IPS-18c (cell line): ENCODE data around the gene SH3BP4.

Experiments
- H3K4me3 ChIP-seq: 2 replicates; pipeline ENCODE4 v1.7.0; 2013; ENCODE audit warnings: low read depth, mild to moderate bottlenecking, low read length, moderate library complexity; ENCODE audit not compliant: insufficient read depth
- H3K9me3 ChIP-seq: one replicate; pipeline ENCODE4 v1.6.1; 2013; ENCODE audit warnings: mild to moderate bottlenecking, low read length, moderate library complexity; ENCODE audit not compliant: control insufficient read depth, insufficient read depth

SH3BP4 gene

GRCh38 chr2:235034265-235035118, 82.7 kb downstream of the SH3BP4 start:
- Histone ChIP-seq H3K9me3 (no peaks in the 10 kb centered on the region), H3K4me3 (no peak overlapping the region)

- H3K4me3 ChIP-seq: no peak overlapping the region
- H3K9me3 ChIP-seq: no peaks in the 10 kb centered on the region
Observed at GRCh38 chr2:235037604-235038166, 85.9 kb downstream of the SH3BP4 start.

- H3K4me3 ChIP-seq: no peak overlapping the region
Observed at GRCh38 chr2:235041221-235041917, 89.6 kb downstream of the SH3BP4 start.

GRCh38 chr2:235041918-235042575, 90.2 kb downstream of the SH3BP4 start:
- H3K4me3 ChIP-seq: no peak overlapping the region
- H3K9me3 ChIP-seq: no peaks in the 10 kb centered on the region

More at GRCh38 chr2:235041221-235041917, 89.6 kb downstream of the SH3BP4 start:
- H3K9me3 ChIP-seq: no peaks in the 10 kb centered on the region

- Histone ChIP-seq H3K9me3 (no peaks in the 10 kb centered on the region), H3K4me3 (no peak overlapping the region)
Observed at GRCh38 chr2:235042576-235043515, 91.0 kb downstream of the SH3BP4 start.

- Histone ChIP-seq H3K9me3 (no peaks in the 10 kb centered on the region), H3K4me3 (no peak overlapping the region)
Observed at GRCh38 chr2:235043762-235044500, 92.1 kb downstream of the SH3BP4 start.

GRCh38 chr2:235044501-235045271, 92.9 kb downstream of the SH3BP4 start:
- Histone ChIP-seq H3K4me3 (no peak overlapping the region), H3K9me3 (no peaks in the 10 kb centered on the region)

GRCh38 chr2:235045336-235045972, 93.6 kb downstream of the SH3BP4 start:
- no peaks in the 10 kb centered on the region for H3K9me3 ChIP-seq
- H3K4me3 ChIP-seq: no peak overlapping the region

- Histone ChIP-seq H3K4me3 (no peak overlapping the region), H3K9me3 (no peaks in the 10 kb centered on the region)
Observed at GRCh38 chr2:235045973-235046343, 94.1 kb downstream of the SH3BP4 start.

GRCh38 chr2:235046589-235046988, 94.8 kb downstream of the SH3BP4 start:
- H3K9me3 ChIP-seq: no peaks in the 10 kb centered on the region
- no peak overlapping the region for H3K4me3 ChIP-seq

GRCh38 chr2:235047171-235048160, 95.6 kb downstream of the SH3BP4 start:
- no peak overlapping the region for H3K4me3 ChIP-seq
- no peaks in the 10 kb centered on the region for H3K9me3 ChIP-seq

GRCh38 chr2:235048549-235048948, 96.7 kb downstream of the SH3BP4 start:
- no peaks in the 10 kb centered on the region for H3K9me3 ChIP-seq

GRCh38 chr2:235049069-235049468, 97.3 kb downstream of the SH3BP4 start:
- no peak overlapping the region for H3K4me3 ChIP-seq
- no peaks in the 10 kb centered on the region for H3K9me3 ChIP-seq

More at GRCh38 chr2:235048549-235048948, 96.7 kb downstream of the SH3BP4 start:
- H3K4me3 ChIP-seq: no peak overlapping the region

- no peak overlapping the region for H3K4me3 ChIP-seq
Observed at GRCh38 chr2:235049719-235050118, 97.9 kb downstream of the SH3BP4 start.

More at GRCh38 chr2:235049719-235050118, 97.9 kb downstream of the SH3BP4 start:
- H3K9me3 ChIP-seq: no peaks in the 10 kb centered on the region
